H9 (cell line): ENCODE measurements around the gene DHRS7B. TPM values are rescaled to one million over a fixed set of nuclear protein-coding genes. Genes with fewer than 3 reads are reported as not detected.

ENCODE experiments used
- DNase-seq: peaks from one replicate; pipeline ENCODE4 v3.0.0-alpha.2; 2017
- H2AFZ ChIP-seq: one replicate; pipeline ENCODE4 v1.6.1; 2013; ENCODE audit warnings: mild to moderate bottlenecking, low read length, control low read depth, moderate library complexity
- H2AK5ac ChIP-seq: 2 replicates; pipeline ENCODE4 v1.6.1; 2013; ENCODE audit warnings: low read length, control low read depth, mixed read lengths; ENCODE audit not compliant: insufficient read length
- H2BK120ac ChIP-seq: one replicate; pipeline ENCODE4 v1.6.1; 2013; ENCODE audit warnings: low read depth, mild to moderate bottlenecking, low read length, control low read depth, inconsistent platforms; ENCODE audit not compliant: poor library complexity, severe bottlenecking
- H2BK12ac ChIP-seq: 2 replicates; pipeline ENCODE4 v1.6.1; 2013; ENCODE audit warnings: low read length, control low read depth, mixed read lengths, low read depth; ENCODE audit not compliant: insufficient read length
- H2BK15ac ChIP-seq: 2 replicates; pipeline ENCODE4 v1.6.1; 2013; ENCODE audit warnings: low read depth, low read length, control low read depth
- H2BK20ac ChIP-seq: one replicate; pipeline ENCODE4 v1.6.1; 2013; ENCODE audit warnings: low read depth, mild to moderate bottlenecking, low read length, control low read depth, inconsistent platforms; ENCODE audit not compliant: poor library complexity, severe bottlenecking
- H2BK5ac ChIP-seq: 2 replicates; pipeline ENCODE4 v1.6.1; 2013; ENCODE audit warnings: low read length, control low read depth, mixed read lengths; ENCODE audit not compliant: insufficient read length
- H3K14ac ChIP-seq: 2 replicates; pipeline ENCODE4 v1.6.1; 2013; ENCODE audit warnings: low read length, control low read depth; ENCODE audit not compliant: insufficient read depth
- H3K18ac ChIP-seq: 2 replicates; pipeline ENCODE4 v1.6.1; 2013; ENCODE audit warnings: low read depth, mild to moderate bottlenecking, mixed read lengths, low read length, control low read depth; ENCODE audit not compliant: insufficient read length
- H3K23ac ChIP-seq: 2 replicates; pipeline ENCODE4 v1.6.1; 2013; ENCODE audit warnings: low read length, control low read depth, mixed read lengths, low read depth; ENCODE audit not compliant: insufficient read length
- H3K23me2 ChIP-seq: 2 replicates; pipeline ENCODE4 v1.6.1; 2013; ENCODE audit warnings: low read depth, mild to moderate bottlenecking, mixed read lengths, low read length, control low read depth; ENCODE audit not compliant: insufficient read length, poor library complexity, severe bottlenecking
- H3K27ac ChIP-seq: 2 replicates; pipeline ENCODE4 v1.5.1; 2013; ENCODE audit warnings: low read length, control low read depth, mixed read lengths, low read depth; ENCODE audit not compliant: insufficient read length
- H3K27me3 ChIP-seq: 2 replicates; pipeline ENCODE4 v1.6.1; 2013; ENCODE audit warnings: low read length, control low read depth, inconsistent platforms; ENCODE audit not compliant: insufficient read depth
- H3K4ac ChIP-seq: 2 replicates; pipeline ENCODE4 v1.6.1; 2013; ENCODE audit warnings: low read depth, mild to moderate bottlenecking, control low read depth, inconsistent platforms, low read length, moderate library complexity
- H3K4me1 ChIP-seq: 2 replicates; pipeline ENCODE4 v1.6.1; 2013; ENCODE audit warnings: low read length, control low read depth, inconsistent platforms; ENCODE audit not compliant: insufficient read depth
- H3K4me2 ChIP-seq: 2 replicates; pipeline ENCODE4 v1.6.1; 2013; ENCODE audit warnings: low read length, control low read depth, mixed read lengths; ENCODE audit not compliant: insufficient read length, insufficient read depth
- H3K56ac ChIP-seq: 2 replicates; pipeline ENCODE4 v1.6.1; 2013; ENCODE audit warnings: low read depth, mild to moderate bottlenecking, mixed read lengths, low read length, control low read depth; ENCODE audit not compliant: insufficient read length
- H3K79me1 ChIP-seq: 2 replicates; pipeline ENCODE4 v1.6.1; 2013; ENCODE audit warnings: low read depth, mild to moderate bottlenecking, moderate library complexity, low read length, control low read depth, inconsistent platforms; ENCODE audit not compliant: insufficient read depth, poor library complexity, severe bottlenecking
- H3K79me2 ChIP-seq: 2 replicates; pipeline ENCODE4 v1.6.1; 2013; ENCODE audit warnings: low read length, control low read depth, inconsistent platforms; ENCODE audit not compliant: insufficient read depth
- H3K9ac ChIP-seq: 2 replicates; pipeline ENCODE4 v1.6.1; 2013; ENCODE audit warnings: low read length, control low read depth, mixed read lengths; ENCODE audit not compliant: insufficient read length; ENCODE audit errors: extremely low read depth
- H3K9me3 ChIP-seq: one replicate; pipeline ENCODE4 v1.6.1; 2013; ENCODE audit warnings: low read depth, low read length, inconsistent platforms; ENCODE audit not compliant: control insufficient read depth
- H3T11ph ChIP-seq: one replicate; pipeline ENCODE4 v1.6.1; 2013; ENCODE audit warnings: mild to moderate bottlenecking, low read length, control low read depth, inconsistent platforms
- H4K20me1 ChIP-seq: one replicate; pipeline ENCODE4 v1.6.1; 2013; ENCODE audit not compliant: control insufficient read depth, insufficient read length, insufficient read depth
- H4K5ac ChIP-seq: 2 replicates; pipeline ENCODE4 v1.6.1; 2013; ENCODE audit warnings: low read depth, mild to moderate bottlenecking, mixed read lengths, low read length, control low read depth; ENCODE audit not compliant: insufficient read length
- H4K8ac ChIP-seq: replicated peaks from 2 replicates; pipeline ENCODE4 v1.6.1; 2013; ENCODE audit warnings: low read length, control low read depth, mixed read lengths, low read depth; ENCODE audit not compliant: insufficient read length
- H4K91ac ChIP-seq: 2 replicates; pipeline ENCODE4 v1.6.1; 2013; ENCODE audit warnings: low read depth, mild to moderate bottlenecking, moderate library complexity, mixed read lengths, low read length, control low read depth; ENCODE audit not compliant: insufficient read length
- H3K27ac Mint-ChIP-seq, 3 experiments: 2 replicates in 2 of 3; 3 replicates in 1 of 3; pipeline ENCODE4 v1.8.0; 2020 to 2021; ENCODE audit warnings: mixed read lengths in 3 of 3, mild to moderate bottlenecking in 1 of 3, moderate library complexity in 1 of 3
- H3K27me3 Mint-ChIP-seq: 2 replicates; pipeline ENCODE4 v1.8.0; 2021; ENCODE audit warnings: low read depth, mild to moderate bottlenecking, moderate library complexity, mixed read lengths
- H3K36me3 Mint-ChIP-seq, 3 experiments: 2 replicates in 2 of 3; 3 replicates in 1 of 3; pipeline ENCODE4 v1.8.0; 2020 to 2021; ENCODE audit warnings: low read depth in 3 of 3, mixed read lengths in 3 of 3; ENCODE audit not compliant: insufficient read depth in 1 of 3
- H3K4me1 Mint-ChIP-seq, 2 experiments: 2 replicates each; pipeline ENCODE4 v1.8.0; 2020; ENCODE audit warnings: mixed read lengths in 2 of 2
- H3K4me3 Mint-ChIP-seq, 2 experiments: 2 replicates in 1 of 2; 3 replicates in 1 of 2; pipeline ENCODE4 v1.8.0; 2020 to 2021; ENCODE audit warnings: mild to moderate bottlenecking in 2 of 2, mixed read lengths in 2 of 2, moderate library complexity in 1 of 2
- H3K9me3 Mint-ChIP-seq, 2 experiments: 2 replicates in 1 of 2; 3 replicates in 1 of 2; pipeline ENCODE4 v1.8.0; 2020; ENCODE audit warnings: mild to moderate bottlenecking in 2 of 2, mixed read lengths in 2 of 2, moderate library complexity in 1 of 2
- WGBS: extraction: QIAGEN DNeasy Blood & Tissue Kit; methylation state at CpG from one replicate; pipeline ENCODE4 v1.1.7; 2013; ENCODE audit warnings: missing lambda C conversion rate, low lambda C conversion rate, mixed read lengths; ENCODE audit not compliant: insufficient read length; ENCODE audit errors: extremely low coverage; 5-methylcytosine and 5-hydroxymethylcytosine counted together
- total RNA-seq: library from RNA; stranded (reverse); gene quantifications from 2 replicates; pipeline ENCODE4 v1.2.1, GENCODE V29; 2021
- TF ChIP-seq, protein P1 (sequence below): fragments of 200-600 bp; sonication (generic); conservative IDR thresholded peaks from 3 replicates; pipeline ENCODE4 v1.8.0; 2021; ENCODE audit warnings: antibody characterized with exemption, mild to moderate bottlenecking

Gene DHRS7B
- total RNA-seq, 1 experiment from 2014 or later: 20.3 TPM

GRCh38 chr17:21089933-21090901 is 36.5 kb upstream of the DHRS7B start:
- Histone ChIP-seq H3K18ac (no peak overlapping the region), H2BK20ac (no peak overlapping the region), H2BK12ac (no peak overlapping the region), H3K9ac (no peak overlapping the region), H3K14ac (no peak overlapping the region), H2BK5ac (no peak overlapping the region), H4K91ac (no peak overlapping the region), H3K56ac (no peak overlapping the region), H3K23me2 (no peaks in the 10 kb centered on the region), H2AK5ac (no peak overlapping the region), H3K4ac (no peak overlapping the region), H3K4me2 (no peak overlapping the region), H3K9me3 (no peaks in the 10 kb centered on the region), H4K5ac (no peak overlapping the region), H3K27ac (no peak overlapping the region), H3K27me3 (no peaks in the 10 kb centered on the region), H4K20me1 (no peaks in the 10 kb centered on the region), H3K23ac (no peak overlapping the region), H3T11ph (no peak overlapping the region), H3K4me1 (no peaks in the 10 kb centered on the region), H3K79me1 (no peaks in the 10 kb centered on the region), H2AFZ (no peak overlapping the region), H3K79me2 (no peaks in the 10 kb centered on the region), H4K8ac (no peak overlapping the region), H2BK15ac (no peak overlapping the region), H2BK120ac (no peak overlapping the region)
- TF ChIP-seq, protein P1, sequence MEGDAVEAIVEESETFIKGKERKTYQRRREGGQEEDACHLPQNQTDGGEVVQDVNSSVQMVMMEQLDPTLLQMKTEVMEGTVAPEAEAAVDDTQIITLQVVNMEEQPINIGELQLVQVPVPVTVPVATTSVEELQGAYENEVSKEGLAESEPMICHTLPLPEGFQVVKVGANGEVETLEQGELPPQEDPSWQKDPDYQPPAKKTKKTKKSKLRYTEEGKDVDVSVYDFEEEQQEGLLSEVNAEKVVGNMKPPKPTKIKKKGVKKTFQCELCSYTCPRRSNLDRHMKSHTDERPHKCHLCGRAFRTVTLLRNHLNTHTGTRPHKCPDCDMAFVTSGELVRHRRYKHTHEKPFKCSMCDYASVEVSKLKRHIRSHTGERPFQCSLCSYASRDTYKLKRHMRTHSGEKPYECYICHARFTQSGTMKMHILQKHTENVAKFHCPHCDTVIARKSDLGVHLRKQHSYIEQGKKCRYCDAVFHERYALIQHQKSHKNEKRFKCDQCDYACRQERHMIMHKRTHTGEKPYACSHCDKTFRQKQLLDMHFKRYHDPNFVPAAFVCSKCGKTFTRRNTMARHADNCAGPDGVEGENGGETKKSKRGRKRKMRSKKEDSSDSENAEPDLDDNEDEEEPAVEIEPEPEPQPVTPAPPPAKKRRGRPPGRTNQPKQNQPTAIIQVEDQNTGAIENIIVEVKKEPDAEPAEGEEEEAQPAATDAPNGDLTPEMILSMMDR: no peak
- Mint-ChIP-seq H3K9me3 (no peaks in the 10 kb centered on the region), H3K4me3 (no peak overlapping the region), H3K27ac (no peak overlapping the region), H3K36me3 (no peaks in the 10 kb centered on the region), H3K27me3 (no peaks in the 10 kb centered on the region), H3K4me1 (peaks cover 8 to 11% of the 10 kb centered on the region in 2 experiments)
- no peak for DNase-seq
- WGBS: no CpG with 5 or more reads among the region's 7 CpGs
